ENCODE measurements around the gene FABP1. TPM values are rescaled to one million over a fixed set of nuclear protein-coding genes. Genes with fewer than 3 reads are reported as not detected.

FABP1 gene
- total RNA-seq, 1 donor from 2014 or later: not detected

DNA sequence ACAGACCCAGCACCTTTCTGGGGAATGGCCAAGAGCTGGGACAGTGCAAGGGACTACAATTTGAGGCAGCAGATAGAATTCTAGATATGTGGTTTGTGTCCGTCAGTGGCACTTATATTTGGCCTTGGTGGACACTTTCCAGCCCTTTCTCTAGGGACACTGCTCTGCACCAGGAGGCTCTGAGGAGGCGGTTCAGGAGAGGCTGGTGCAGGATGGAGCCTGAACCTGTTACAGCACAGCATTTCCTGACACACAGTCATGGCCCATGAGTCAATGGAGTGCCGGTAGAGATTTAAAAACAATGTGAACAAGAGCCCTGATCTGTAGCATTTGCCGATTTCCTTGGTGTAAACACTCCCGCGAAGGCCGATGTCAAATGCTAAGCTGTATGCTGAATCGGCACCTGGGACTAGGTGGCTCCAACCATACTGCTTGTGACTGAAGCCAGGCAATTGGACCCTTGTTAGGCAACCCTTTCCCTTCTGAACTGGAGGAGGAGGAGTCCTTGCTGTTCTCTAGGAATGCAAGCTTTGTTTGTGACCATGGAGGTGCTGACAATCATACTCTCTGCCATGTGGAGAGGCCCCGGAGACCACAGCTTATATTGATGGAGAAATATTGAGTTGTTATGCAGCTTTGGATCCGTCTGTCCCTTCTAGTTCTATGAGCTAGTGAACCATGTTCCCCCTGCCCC, 11.9 kb downstream of the FABP1 start:
- no peak for DNase-seq (ENCODE audit: low read depth in 2 of 2)

- DNase-seq (ENCODE audit: low read depth in 2 of 2): no peak
These were observed 13.0 kb downstream of the FABP1 start for GRCh38 chr2:88114889-88115288.

DNA sequence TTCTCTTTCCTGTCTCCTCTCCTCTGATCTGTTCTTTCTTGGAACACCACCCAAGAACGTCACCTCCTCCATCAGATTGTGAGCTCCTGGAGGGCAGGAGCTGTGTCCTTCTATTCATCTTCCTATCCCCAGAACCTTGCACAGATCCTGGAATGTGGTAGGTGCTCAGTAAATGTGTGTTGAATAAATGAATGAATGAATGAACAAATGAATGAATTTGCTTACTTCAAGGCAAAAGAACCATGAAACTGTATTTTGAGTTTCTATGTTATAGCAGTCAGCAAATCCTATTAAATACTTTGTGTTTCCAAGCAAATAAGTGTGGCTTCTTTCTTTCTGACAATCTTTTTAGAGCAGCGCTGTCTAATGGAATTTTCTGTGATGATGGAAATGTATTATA, 14.8 kb downstream of the FABP1 start:
- no peak for DNase-seq (ENCODE audit: low read depth in 2 of 2)

GRCh38 chr2:88110830-88111229, 17.0 kb downstream of the FABP1 start:
- DNase-seq (ENCODE audit: low read depth in 2 of 2): no peak

- no peak for DNase-seq (ENCODE audit: low read depth in 2 of 2)
These were observed 19.1 kb downstream of the FABP1 start for GRCh38 chr2:88108796-88109195.

GRCh38 chr2:88100489-88100858, 27.4 kb downstream of the FABP1 start:
- DNase-seq (ENCODE audit: low read depth in 2 of 2): no peak

DNA sequence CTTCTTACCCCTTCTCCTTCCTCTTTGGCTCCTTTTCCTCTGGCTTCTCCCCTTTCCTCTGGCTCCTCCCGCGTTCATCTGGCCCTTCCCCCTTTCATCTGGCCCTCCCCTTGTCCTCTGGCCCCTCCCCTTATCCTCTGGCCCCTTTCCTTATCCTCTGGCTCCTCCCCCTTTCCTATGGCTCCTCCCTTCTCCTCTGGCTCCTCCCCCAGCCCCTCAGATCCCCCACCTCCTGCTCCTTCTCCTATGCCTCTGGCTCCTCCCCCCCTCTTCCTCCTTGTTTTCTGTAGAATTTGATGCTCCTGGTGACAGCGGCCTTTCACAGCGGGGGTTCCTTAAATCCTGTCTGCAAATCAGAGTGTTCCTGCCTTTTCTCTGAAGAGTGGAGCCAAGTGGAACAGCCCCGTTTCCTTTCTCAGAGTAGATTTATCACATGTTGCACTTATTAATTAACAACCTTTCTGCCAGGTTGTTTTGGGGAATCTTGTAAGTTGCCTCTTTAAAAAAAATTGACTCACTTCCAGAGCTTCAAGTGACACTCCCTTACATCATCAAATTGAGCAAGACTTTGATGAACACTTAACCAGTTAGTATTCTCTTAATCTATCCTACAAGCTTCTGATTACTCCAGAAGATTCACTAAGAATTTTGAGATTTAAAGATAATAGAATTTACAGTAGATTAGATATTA, 27.9 kb downstream of the FABP1 start:
- no peak for DNase-seq (ENCODE audit: low read depth in 2 of 2)

DNA sequence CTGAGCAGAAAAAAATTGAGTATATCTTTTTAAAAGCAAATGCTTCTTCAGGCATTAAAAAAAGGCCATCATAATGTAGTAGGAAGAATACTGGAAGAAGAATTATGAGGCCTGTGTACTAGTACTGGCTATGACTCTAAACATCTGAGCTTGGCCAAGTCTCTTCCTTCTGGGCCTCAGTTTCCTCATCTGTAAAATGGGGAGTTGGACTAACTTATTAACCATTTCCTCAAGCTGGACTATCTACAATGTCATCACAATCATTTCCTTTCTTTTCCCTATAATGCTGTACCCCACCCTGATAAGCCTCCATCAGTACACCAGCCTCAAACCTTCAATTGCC, 29.3 kb downstream of the FABP1 start:
- DNase-seq (ENCODE audit: low read depth in 2 of 2): no peak

DNA sequence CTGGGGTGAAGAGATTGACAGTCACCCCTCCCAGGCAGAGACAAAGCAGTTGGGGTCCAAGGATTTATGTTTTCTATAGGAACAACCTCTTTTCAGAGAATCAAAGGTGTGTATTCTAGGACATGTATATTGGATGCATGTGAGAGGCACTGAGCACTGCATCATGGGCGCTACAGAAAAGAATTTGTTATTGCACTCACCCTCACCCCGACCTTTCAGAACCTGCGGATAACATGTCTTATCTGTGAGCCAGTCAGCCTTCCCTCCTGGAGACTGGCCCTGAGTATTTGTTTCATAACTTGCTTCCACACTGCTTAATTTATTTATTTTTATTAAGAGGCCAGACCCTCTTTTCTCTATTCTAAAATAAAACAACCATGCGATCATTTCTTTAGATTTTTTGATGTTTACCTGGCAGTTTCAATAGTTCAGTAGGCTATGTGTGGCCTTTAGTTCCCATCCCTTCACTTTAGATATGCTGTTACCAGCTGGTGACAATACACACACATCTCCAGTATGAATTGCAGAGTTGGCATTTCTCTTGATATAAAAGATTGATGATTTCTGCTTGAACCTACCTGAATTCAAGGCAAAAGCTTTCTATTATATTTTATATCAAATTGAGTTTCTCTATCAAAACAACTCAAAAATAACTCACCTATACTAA, 29.8 kb downstream of the FABP1 start:
- DNase-seq (ENCODE audit: low read depth in 2 of 2): no peak

DNA sequence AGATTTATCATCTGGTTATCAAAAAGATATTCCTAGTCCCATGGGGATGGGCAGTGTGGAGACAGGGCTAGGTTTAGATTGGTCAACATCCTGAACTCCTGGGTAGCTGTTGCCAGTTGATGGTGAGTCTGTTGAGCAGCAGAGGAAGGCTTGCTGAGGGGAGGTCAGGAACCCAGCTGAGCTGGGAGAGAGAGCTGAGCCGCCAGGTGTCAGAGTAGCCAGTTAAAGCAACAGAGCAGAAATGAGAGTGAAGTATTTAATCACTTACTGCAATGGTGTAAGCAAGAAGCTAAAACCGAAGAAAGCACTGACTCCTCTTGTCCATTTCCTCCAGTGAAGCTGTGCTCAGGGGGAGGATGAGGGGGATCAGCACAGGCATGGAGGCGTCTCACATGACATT, 30.7 kb downstream of the FABP1 start:
- DNase-seq (ENCODE audit: low read depth in 2 of 2): no peak

- no peak for DNase-seq (ENCODE audit: low read depth in 2 of 2)
These were observed 31.2 kb downstream of the FABP1 start for GRCh38 chr2:88096708-88097107.

- DNase-seq (ENCODE audit: low read depth in 2 of 2): no peak
These were observed 32.8 kb downstream of the FABP1 start for GRCh38 chr2:88095022-88095421.

GRCh38 chr2:88092773-88093172, 35.1 kb downstream of the FABP1 start:
- no peak for DNase-seq (ENCODE audit: low read depth in 2 of 2)

DNA sequence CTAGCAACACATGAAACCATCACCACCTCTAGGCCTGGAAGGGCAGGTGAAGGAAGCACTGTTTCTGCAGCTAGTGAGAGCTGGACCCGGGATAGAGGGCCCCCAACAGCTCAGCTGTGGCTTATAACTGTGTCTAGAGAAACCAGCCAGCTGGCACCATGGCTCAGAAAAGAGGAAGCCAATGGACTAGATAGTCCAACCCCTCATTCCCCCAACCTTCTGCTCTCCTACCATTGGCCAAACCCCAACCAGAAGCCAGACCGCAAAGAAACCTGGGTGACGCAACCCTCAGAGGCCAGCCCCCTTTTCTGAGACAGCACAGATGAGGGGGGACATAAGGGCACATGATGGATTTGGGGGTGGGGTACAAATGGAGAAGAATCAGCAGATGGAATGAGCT, 35.9 kb downstream of the FABP1 start:
- DNase-seq (ENCODE audit: low read depth in 2 of 2): no peak

DNA sequence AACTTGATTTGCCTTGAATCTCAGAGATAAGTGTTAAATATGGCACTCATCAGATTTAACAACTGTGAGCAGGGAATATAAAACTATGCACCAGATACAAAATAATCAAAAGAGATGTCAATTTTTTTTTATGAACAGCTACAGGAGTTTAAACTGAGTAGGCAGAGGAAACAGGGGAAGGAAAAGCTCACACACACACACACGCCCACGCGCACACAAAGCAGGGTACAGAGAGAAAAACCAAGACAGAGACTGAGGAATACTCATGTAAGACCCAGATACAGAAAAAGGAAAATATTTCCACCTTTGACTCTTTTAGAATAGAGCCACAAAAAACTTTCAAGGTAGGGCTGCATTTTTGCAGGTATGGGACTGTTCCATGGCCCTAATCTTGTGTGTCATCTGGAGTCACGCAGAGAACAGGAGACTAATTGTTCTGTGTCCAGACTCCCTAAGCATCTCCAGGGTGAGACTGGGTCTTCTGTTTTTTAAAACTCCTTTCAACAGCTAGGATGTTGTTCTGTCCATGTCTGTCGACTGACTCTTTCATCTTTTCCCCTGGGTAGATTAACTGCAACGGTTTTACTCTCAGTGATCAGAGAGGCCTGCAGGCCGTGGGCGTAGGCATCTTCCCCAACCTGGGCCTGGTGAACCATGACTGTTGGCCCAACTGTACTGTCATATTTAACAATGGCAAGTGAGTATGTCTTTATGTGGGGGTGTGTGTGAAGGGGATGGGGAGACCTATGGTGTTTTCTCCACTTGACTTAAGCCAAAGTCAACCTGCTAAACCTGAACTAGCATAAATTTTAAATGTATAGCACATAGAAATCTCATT, 37.2 kb downstream of the FABP1 start:
- peak in 1 of 2 donors; percentile 13 for DNase-seq (ENCODE audit: low read depth in 2 of 2)

GRCh38 chr2:88088999-88089398, 38.9 kb downstream of the FABP1 start:
- no peak for DNase-seq (ENCODE audit: low read depth in 2 of 2)

DNA sequence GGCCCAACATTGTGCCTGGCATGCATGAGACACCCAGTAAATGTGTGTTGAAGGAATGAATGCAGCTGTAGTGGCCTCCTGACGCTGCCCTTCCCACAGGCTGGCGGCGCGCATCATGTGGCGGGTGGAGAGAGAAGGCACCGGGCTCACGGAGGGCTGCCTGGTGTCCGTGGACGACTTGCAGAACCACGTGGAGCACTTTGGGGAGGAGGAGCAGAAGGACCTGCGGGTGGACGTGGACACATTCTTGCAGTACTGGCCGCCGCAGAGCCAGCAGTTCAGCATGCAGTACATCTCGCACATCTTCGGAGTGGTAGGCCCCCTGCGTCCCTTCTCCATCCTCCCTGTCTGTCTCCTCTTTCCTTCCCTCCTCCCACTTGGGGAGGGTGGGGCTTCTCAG, 40.1 kb downstream of the FABP1 start:
- DNase-seq (ENCODE audit: low read depth in 2 of 2): no peak

DNA sequence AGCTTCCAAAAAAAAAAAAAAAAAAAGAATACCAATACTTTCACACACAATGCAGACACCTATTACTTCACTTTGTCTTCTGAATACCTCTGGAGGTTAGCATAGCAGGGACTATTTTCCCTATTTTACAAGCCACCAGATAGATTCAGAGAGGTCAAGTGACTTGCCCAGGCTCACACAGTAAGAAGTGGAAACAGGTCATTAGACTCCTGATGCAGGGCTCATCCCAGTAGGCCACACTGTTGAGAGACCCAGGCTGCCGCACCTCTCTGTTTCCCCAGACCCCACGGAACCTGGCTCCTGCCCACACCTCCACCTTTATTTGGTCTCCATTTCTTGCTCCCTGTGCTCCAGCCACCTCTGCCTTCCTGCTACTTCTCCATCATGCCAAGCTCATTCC, 40.8 kb downstream of the FABP1 start:
- no peak for DNase-seq (ENCODE audit: low read depth in 2 of 2)

- DNase-seq (ENCODE audit: low read depth in 2 of 2): no peak
These were observed 41.5 kb downstream of the FABP1 start for GRCh38 chr2:88086401-88086800.

DNA sequence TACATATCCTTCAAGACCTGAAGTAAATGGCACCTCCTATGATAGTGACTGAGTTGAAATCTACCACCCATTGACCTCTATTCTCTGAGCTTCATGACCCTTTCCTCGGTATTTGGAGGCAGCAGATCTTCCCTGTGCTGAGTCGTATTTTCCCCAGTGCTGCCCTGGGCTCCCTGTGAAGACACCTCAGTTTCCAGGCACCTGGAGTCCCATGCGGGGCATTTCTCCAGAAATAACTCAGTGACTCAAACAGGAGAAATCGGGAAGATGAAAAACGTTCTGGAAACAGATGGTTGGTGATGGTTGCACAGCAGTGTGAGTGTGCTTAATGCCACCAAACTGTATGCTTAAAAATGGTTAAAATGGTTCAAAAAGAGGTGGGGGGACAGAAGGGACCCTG, 42.3 kb downstream of the FABP1 start:
- DNase-seq (ENCODE audit: low read depth in 2 of 2): no peak

DNA sequence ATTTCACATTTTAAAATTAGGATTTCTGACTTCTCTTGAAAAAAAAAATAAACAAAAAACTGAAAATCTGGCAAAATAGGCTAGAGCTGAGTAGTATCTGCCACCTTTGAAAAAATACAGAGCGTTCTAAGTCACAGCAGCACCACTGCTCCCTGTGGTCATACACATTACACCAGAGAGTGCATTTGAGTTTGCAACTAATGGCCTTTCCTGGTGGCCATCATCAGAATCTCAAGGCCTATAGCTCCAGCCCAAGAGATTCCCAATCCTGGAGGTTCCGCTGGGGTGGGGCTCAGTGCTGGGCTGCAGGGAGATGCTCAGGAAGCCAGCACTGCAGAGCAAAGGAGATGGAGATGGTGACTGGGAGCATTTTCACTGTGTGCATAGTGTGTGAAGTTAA, 42.8 kb downstream of the FABP1 start:
- no peak for DNase-seq (ENCODE audit: low read depth in 2 of 2)

DNA sequence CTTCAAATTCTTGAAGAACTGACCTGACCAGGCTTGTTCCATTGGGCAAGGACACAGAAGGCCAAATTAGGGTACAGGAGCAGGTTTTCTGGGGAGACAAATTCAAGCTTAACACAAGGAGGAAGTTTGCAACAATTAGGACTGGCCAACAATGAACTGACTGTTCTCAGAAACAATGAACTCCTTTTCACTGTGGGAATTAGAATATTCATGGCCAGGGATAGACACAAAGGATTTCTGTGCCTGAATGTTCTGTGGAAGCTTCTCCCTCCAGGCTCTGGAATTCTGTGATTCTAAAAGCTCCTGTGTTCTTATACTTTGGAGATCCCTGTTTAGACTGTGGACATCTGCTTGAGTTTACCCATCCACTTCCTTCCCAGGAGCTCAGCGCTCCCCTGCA, 45.1 kb downstream of the FABP1 start:
- no peak for DNase-seq (ENCODE audit: low read depth in 2 of 2)

All from dermis microvascular lymphatic vessel endothelial cell (primary cell).